HepG2 (cell line): Measurements from ENCODE around the gene SMDT1. TPM values are rescaled to one million over a fixed set of nuclear protein-coding genes. Genes with fewer than 3 reads are reported as not detected.
A peak's percentile ranks its signal among the peaks of the same experiment; 100 is the strongest.

ENCODE experiments used
- AHDC1 ChIP-seq: sonication (generic); formaldehyde crosslinking; IDR thresholded peaks from 2 replicates; pipeline ENCODE4 v1.5.1; 2020; ENCODE audit warnings: mild to moderate bottlenecking, missing genetic modification reagents, borderline replicate concordance
- BRD4 ChIP-seq: sonication (generic); formaldehyde crosslinking; IDR thresholded peaks from 2 replicates; pipeline ENCODE4 v1.4.0; 2020; ENCODE audit warnings: missing genetic modification reagents
- CBX5 ChIP-seq: sonication (generic); formaldehyde crosslinking; IDR thresholded peaks from 2 replicates; pipeline ENCODE4 v1.4.0; 2020; ENCODE audit warnings: missing genetic modification reagents, borderline replicate concordance
- CHCHD3 ChIP-seq: sonication (generic); formaldehyde crosslinking; IDR thresholded peaks from 2 replicates; pipeline ENCODE4 v1.8.0; 2022; ENCODE audit warnings: mild to moderate bottlenecking, missing genetic modification reagents, moderate library complexity
- EP300 ChIP-seq, 3 experiments: sonication (generic) in 1 of 3; formaldehyde crosslinking in 1 of 3; IDR thresholded peaks; 2 replicates each; pipeline versions ENCODE4 v1.5.1 to v1.6.1; 2011 to 2020; ENCODE audit warnings: low read depth in 2 of 3, low read length in 2 of 3, borderline replicate concordance in 1 of 3, improper control_type of control experiment in 1 of 3, mild to moderate bottlenecking in 1 of 3, missing genetic modification reagents in 1 of 3, moderate library complexity in 1 of 3
- ISX ChIP-seq: sonication (generic); formaldehyde crosslinking; conservative IDR thresholded peaks from 2 replicates; pipeline ENCODE4 v1.5.0; 2020; ENCODE audit warnings: missing genetic modification reagents
- KLF16 ChIP-seq, 2 experiments: sonication (generic) in 1 of 2; formaldehyde crosslinking in 1 of 2; IDR thresholded peaks; 2 replicates each; pipeline versions ENCODE4 v1.6.1 to v1.8.0; 2016 to 2023; ENCODE audit warnings: missing genetic modification reagents in 2 of 2, missing compliant biosample characterization in 1 of 2
- MED13 ChIP-seq: sonication (generic); formaldehyde crosslinking; IDR thresholded peaks from 2 replicates; pipeline ENCODE4 v1.5.0; 2020; ENCODE audit warnings: missing genetic modification reagents
- MNT ChIP-seq: fragments of 450-650 bp; IDR thresholded peaks from 2 replicates; pipeline ENCODE4 v1.6.1; 2016
- PHF8 ChIP-seq: sonication (generic); formaldehyde crosslinking; IDR thresholded peaks from 2 replicates; pipeline ENCODE4 v1.5.0; 2020; ENCODE audit warnings: missing genetic modification reagents
- PITX1 ChIP-seq: sonication (generic); formaldehyde crosslinking; IDR thresholded peaks from 2 replicates; pipeline ENCODE4 v1.5.1; 2020; ENCODE audit warnings: mild to moderate bottlenecking, missing genetic modification reagents
- SALL1 ChIP-seq: sonication (generic); formaldehyde crosslinking; IDR thresholded peaks from 2 replicates; pipeline ENCODE4 v1.8.0; 2022; ENCODE audit warnings: mild to moderate bottlenecking, missing genetic modification reagents
- SIX1 ChIP-seq: sonication (generic); formaldehyde crosslinking; IDR thresholded peaks from 2 replicates; pipeline ENCODE4 v1.4.0; 2020; ENCODE audit warnings: missing genetic modification reagents, borderline replicate concordance
- SRF ChIP-seq: IDR thresholded peaks from 2 replicates; pipeline ENCODE4 v1.6.1; 2011; ENCODE audit warnings: mild to moderate bottlenecking, low read depth, low read length, moderate library complexity
- ZC3H13 ChIP-seq: sonication (generic); formaldehyde crosslinking; IDR thresholded peaks from 2 replicates; pipeline ENCODE4 v1.8.1; 2023; ENCODE audit warnings: mild to moderate bottlenecking, missing genetic modification reagents, moderate library complexity
- ZNF337 ChIP-seq: sonication (generic); formaldehyde crosslinking; IDR thresholded peaks from 2 replicates; pipeline ENCODE4 v1.5.1; 2020; ENCODE audit warnings: missing genetic modification reagents, low read depth, mild to moderate bottlenecking, borderline replicate concordance
- ZNF503 ChIP-seq: sonication (generic); formaldehyde crosslinking; IDR thresholded peaks from 2 replicates; pipeline ENCODE4 v1.4.0; 2020; ENCODE audit warnings: missing genetic modification reagents
- ZNF605 ChIP-seq: sonication (generic); formaldehyde crosslinking; IDR thresholded peaks from 2 replicates; pipeline ENCODE4 v1.8.0; 2022; ENCODE audit warnings: mild to moderate bottlenecking, missing genetic modification reagents
- ZNF703 ChIP-seq: sonication (generic); formaldehyde crosslinking; IDR thresholded peaks from 2 replicates; pipeline ENCODE4 v1.5.1; 2020; ENCODE audit warnings: missing genetic modification reagents, mild to moderate bottlenecking, moderate library complexity, borderline replicate concordance
- polyA plus RNA-seq, 8 experiments: library from polyadenylated mRNA; depleted of rRNA in 3 of 8; stranded (reverse) in 7 of 8; unstranded in 1 of 8; fragments of >200 nt; fragmentation: Illumina TruSeq in 4 of 8; extraction: Trizol in 4 of 8; gene quantifications; 2 replicates each; pipeline versions ENCODE4 v1.2.1 to v1.2.3, GENCODE V29; 2011 to 2016; ENCODE audit warnings: low read depth in 4 of 8, missing spikeins in 1 of 8, mixed read lengths in 1 of 8; ENCODE audit not compliant: insufficient read depth in 1 of 8
- total RNA-seq, 5 experiments: library from RNA; depleted of rRNA; stranded (reverse); fragments of >200 nt; fragmentation: Illumina TruSeq; extraction: Trizol; gene quantifications; 2 replicates each; pipeline ENCODE4 v1.2.3, GENCODE V29; 2016; ENCODE audit warnings: low read depth in 1 of 5

Gene SMDT1
- total and polyA plus RNA-seq, 2 of the 13 experiments (the other 11 are each of a cell fraction or from before 2014, with no cell fraction given): 8.3 to 26.6 TPM

- TF ChIP-seq AHDC1 (CRISPR knock-in tag): peak; percentile 60; the same call in 1 of the 2 replicates
- TF ChIP-seq KLF16 (CRISPR knock-in tag; IDR thresholded peaks at IDR 0.05): peak in 1 of 2 experiments; percentile 79; a peak in 1 of 4 replicates
- TF ChIP-seq CHCHD3 (CRISPR knock-in tag): peak; percentile 88; the same call in 1 of the 2 replicates
- TF ChIP-seq EP300 (IDR thresholded peaks at IDR 0.05; ENCODE audit: low read depth in 2 of 2, low read length in 2 of 2): peak in 1 of 2 experiments; percentile 53; a peak in 1 of 4 replicates
- TF ChIP-seq EP300 (CRISPR knock-in tag; IDR thresholded peaks at IDR 0.05; ENCODE audit: borderline replicate concordance): no peak; the same call in 1 of the 2 replicates
- TF ChIP-seq PHF8 (CRISPR knock-in tag): peak; percentile 99
- TF ChIP-seq SALL1 (CRISPR knock-in tag): peak; percentile 62; the same call in 1 of the 2 replicates
- no peak for TF ChIP-seq ISX (CRISPR knock-in tag)
- no peak for TF ChIP-seq SIX1 (CRISPR knock-in tag)
- peak; percentile 84 for TF ChIP-seq ZNF503 (CRISPR knock-in tag)
- TF ChIP-seq ZC3H13: peak; percentile 72
- no peak; the same call in 1 of the 2 replicates for TF ChIP-seq ZNF337 (CRISPR knock-in tag)
- TF ChIP-seq MNT: peak; percentile 84
- TF ChIP-seq BRD4 (CRISPR knock-in tag): no peak; the same call in 1 of the 2 replicates
- no peak for TF ChIP-seq SRF
- peak; percentile 75 for TF ChIP-seq ZNF605 (CRISPR knock-in tag)
- no peak for TF ChIP-seq ZNF703
- TF ChIP-seq PITX1 (CRISPR knock-in tag): peak; percentile 33; the same call in 1 of the 2 replicates
- TF ChIP-seq CBX5: peak; percentile 62
- peak; percentile 84 for TF ChIP-seq MED13
Measured at GRCh38 chr22:42090596-42091454, 11.3 kb downstream of the SMDT1 start, which contains the start of gene NDUFA6 (continued).
